GM12874 (cell line): Measurements from ENCODE around the gene ANKRD49.
A peak's percentile ranks its signal among the peaks of the same experiment; 100 is the strongest.

Experiments
- TF ChIP-seq, protein P1 (sequence below): IDR thresholded peaks from 2 replicates; pipeline ENCODE4 v1.5.1; 2011; ENCODE audit warnings: low read depth, mild to moderate bottlenecking, control low read depth, low read length, moderate library complexity; ENCODE audit not compliant: insufficient read depth

ANKRD49 gene

DNA sequence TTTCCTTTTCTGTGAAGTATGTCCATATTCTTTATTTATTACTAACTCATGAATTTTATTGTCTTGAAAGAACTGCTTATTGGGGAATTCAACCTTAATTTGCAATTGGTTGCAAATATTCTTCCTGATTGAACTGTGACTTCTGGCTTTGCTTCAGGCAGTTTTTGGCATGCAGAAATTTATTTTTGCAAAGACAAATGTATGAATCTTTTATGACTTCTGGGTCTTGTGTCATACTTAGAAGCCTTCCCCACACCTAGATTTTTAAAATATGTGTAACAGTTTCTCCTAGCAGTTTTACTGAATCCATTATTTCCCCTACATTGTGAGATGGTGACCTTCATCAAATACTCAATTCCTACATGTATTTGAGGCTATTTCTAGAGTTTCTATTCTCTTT lies 12.4 kb upstream of the ANKRD49 start:
- TF ChIP-seq, protein P1, sequence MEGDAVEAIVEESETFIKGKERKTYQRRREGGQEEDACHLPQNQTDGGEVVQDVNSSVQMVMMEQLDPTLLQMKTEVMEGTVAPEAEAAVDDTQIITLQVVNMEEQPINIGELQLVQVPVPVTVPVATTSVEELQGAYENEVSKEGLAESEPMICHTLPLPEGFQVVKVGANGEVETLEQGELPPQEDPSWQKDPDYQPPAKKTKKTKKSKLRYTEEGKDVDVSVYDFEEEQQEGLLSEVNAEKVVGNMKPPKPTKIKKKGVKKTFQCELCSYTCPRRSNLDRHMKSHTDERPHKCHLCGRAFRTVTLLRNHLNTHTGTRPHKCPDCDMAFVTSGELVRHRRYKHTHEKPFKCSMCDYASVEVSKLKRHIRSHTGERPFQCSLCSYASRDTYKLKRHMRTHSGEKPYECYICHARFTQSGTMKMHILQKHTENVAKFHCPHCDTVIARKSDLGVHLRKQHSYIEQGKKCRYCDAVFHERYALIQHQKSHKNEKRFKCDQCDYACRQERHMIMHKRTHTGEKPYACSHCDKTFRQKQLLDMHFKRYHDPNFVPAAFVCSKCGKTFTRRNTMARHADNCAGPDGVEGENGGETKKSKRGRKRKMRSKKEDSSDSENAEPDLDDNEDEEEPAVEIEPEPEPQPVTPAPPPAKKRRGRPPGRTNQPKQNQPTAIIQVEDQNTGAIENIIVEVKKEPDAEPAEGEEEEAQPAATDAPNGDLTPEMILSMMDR = no peak

DNA sequence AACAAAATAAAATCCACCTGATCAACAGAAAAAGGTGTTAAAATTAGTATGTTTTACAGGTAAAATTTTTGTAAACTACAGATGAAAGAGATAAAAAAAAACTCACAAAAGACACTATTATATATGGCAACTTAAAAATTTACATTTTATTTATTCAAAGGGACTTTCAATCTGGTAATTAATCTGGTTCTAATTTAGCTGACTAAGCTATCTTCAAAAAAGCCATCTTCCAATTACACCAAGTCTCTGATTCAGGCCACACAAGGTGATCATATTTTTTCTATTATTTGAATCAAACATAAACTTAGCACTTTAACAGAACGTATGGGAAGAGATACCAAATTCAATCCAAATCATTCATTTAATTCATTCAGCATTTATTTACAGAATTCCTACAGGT lies 7.7 kb upstream of the ANKRD49 start:
- TF ChIP-seq, protein P1 = no peak

DNA sequence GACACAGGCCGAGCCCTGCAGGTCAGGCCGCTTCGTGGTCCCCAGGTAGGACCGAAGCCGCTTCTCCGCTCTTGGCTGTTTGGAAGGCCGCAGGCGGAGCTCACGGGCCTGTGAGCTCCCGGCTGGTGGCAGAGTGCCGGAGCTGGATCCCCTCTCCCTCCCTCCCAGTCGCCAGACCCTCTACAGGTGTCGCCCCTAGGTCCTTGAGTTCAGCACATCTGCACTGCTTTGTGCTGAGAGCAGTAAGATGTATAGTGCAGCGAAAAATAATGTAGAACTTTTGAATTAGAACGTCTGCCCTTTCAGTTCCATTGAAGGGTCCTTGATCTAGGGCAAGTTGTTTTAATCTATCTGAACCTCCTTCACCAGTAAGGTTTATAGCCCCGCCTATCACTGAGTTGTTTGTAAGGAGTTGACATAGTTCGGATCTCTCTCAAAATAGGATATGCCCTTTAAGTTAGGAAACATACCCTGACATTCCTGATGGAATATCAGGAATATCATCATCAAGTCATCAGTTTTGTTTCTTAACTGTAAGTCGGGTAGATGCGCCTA lies 419 bp downstream of the ANKRD49 start:
- TF ChIP-seq, protein P1 = no peak

DNA sequence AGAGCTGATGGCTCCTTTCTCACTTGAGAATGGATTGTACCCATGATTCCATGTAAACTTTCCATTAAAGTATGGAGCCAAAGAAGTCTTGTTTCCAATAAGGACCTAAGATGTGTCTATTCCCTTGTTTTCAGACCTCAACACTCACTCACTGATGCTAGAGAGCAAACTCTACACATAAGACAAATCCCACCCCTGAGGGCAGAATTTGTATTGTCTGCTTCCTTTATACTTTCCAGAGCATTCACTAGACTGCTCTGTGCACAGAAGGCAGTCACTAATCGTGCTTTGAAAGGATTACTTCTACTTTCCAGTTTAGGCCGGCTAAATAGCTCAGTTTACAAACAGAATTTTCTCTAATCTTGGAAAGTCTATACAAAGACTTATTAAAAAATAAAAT lies 6.4 kb downstream of the ANKRD49 start:
- TF ChIP-seq, protein P1 = no peak

DNA sequence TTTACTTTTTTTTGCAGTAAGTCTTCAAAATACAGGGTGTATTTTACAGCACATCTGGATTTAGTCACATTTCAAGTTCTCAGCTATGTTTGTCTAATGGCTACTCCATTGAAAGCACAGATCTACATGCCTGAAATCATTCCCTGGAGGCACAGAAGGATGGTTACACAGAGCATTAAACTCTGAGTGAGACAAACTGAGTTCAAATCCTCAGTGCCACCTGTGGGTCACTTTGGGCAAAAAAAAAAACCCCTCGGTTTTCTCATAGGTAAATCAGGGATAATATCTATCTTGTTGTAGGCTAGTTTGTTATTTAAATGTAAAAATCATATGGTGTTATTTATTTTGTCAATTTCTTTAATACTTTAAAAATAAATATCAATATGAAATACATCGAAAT lies 7.7 kb downstream of the ANKRD49 start:
- TF ChIP-seq, protein P1 = no peak

DNA sequence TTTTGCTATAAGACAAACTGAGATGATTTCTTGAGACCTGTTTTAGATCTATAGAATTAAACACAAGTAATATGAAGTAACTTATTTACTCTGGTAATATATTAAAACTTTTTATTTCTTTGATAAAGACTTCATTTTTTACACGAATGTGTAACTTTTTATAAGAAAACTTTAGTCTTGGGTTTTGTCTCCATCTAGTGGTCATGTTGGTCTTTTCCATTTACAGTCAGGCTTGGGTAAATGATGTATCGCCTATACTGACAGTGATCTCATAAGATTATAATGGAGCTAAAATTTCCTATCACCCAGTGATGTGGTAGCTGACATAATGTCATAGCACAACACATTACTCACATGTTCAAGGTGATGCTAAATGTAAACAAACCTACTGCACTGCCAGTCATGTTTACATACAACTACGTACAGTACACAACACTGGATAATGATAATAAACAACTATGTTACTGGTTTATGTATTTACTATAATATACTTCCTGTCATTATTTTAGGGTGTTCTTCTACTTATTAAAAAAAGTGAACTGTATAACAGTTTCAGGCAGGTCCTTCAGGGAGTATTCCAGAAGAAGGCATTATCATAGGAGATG lies 11.0 kb downstream of the ANKRD49 start:
- TF ChIP-seq, protein P1 = peak; percentile 27; the same call in 1 of the 2 replicates

DNA sequence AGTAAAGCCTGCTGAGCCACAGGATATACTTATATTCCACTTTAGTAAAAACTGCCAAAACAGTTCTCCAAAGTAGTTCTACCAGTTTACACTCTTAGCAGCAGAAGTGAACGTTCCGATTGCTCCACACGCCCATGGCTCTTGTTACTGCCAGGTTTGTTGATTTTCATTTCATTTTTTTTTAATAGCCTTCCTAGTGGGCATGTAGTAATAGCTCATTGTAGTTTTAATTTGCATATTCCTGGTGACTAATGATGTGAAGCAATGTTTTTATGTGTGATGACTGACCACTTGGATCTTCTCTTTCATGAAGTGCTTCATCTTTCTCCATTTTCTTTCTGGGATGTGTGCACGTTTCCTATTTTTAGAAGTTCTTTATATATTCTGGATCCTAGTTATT lies 13.7 kb downstream of the ANKRD49 start:
- TF ChIP-seq, protein P1 = no peak
